Tibial artery (tissue), 4 donors: ENCODE results near the gene SREK1IP1.

Source experiments
- DNase-seq, 2 donors: peaks; one replicate each; pipeline ENCODE4 v3.0.0-alpha.2; 2019
- H3K27ac ChIP-seq, 2 donors: fragments of 200-600 bp; sonication (generic) in 1 of 2; 1 replicate in 1 of 2; 2 replicates in 1 of 2; pipeline ENCODE4 v1.5.1; 2018 to 2019; ENCODE audit warnings: mild to moderate bottlenecking in 1 of 2
- H3K27me3 ChIP-seq, 2 donors: fragments of 200-600 bp; sonication (generic) in 1 of 2; one replicate each; pipeline versions ENCODE4 v1.5.1 to v1.6.0; 2016 to 2019
- H3K36me3 ChIP-seq, 3 donors: fragments of 200-600 bp; sonication (generic) in 2 of 3; one replicate each; pipeline ENCODE4 v1.5.1; 2016 to 2019; ENCODE audit warnings: mild to moderate bottlenecking in 2 of 3
- H3K4me1 ChIP-seq, 4 donors: fragments of 200-600 bp; sonication (generic) in 2 of 4; 1 replicate in 3 of 4; 2 replicates in 1 of 4; pipeline ENCODE4 v1.5.1; 2016 to 2019
- H3K4me3 ChIP-seq, 2 donors: fragments of 200-600 bp; sonication (generic) in 1 of 2; 1 replicate in 1 of 2; 2 replicates in 1 of 2; pipeline ENCODE4 v1.5.1; 2018 to 2019; ENCODE audit warnings: mild to moderate bottlenecking in 2 of 2
- H3K9me3 ChIP-seq, 3 donors: fragments of 200-600 bp; sonication (generic) in 1 of 3; one replicate each; pipeline ENCODE4 v1.5.1; 2016 to 2019
- CTCF ChIP-seq, 2 experiments: fragments of 200-600 bp in 1 of 2; fragments of 450-650 bp in 1 of 2; IDR thresholded peaks; one replicate each; pipeline ENCODE4 v1.5.1; 2017 to 2019; ENCODE audit warnings: antibody characterized with exemption in 2 of 2, mild to moderate bottlenecking in 1 of 2, moderate library complexity in 1 of 2
- intact Hi-C: fragments of 100-400 bp; cut with DNase I; formaldehyde crosslinking; loops from one replicate; pipeline ENCODE4 v1.15.0; 2023; ENCODE audit warnings: low total_unique reads

SREK1IP1 gene

GRCh38 chr5:64775291-64775690 lies 6.8 kb upstream of the SREK1IP1 start:
- Histone ChIP-seq H3K4me1 (peaks cover 0 to 13% (median 4%) of the 10 kb centered on the region in 4 donors), H3K36me3 (peaks cover 0 to 10% (median 0%) of the 10 kb centered on the region in 3 donors), H3K9me3 (no peaks in the 10 kb centered on the region), H3K27me3 (no peaks in the 10 kb centered on the region), H3K27ac (no peak overlapping the region), H3K4me3 (no peak overlapping the region)
- TF ChIP-seq CTCF (IDR thresholded peaks at IDR 0.05), result no peak
- intact Hi-C loops, result no loop called here
- DNase-seq, result no peak

- DNase-seq, result no peak
- intact Hi-C loops, result no loop called here
- H3K4me1 ChIP-seq, result peaks cover 0 to 23% (median 14%) of the 10 kb centered on the region in 4 donors
- no peaks in the 10 kb centered on the region for H3K9me3 ChIP-seq
- no peak overlapping the region for H3K27ac ChIP-seq
- TF ChIP-seq CTCF (IDR thresholded peaks at IDR 0.05), result no peak
- H3K27me3 ChIP-seq, result no peaks in the 10 kb centered on the region
- peaks cover 0 to 10% (median 0%) of the 10 kb centered on the region in 3 donors for H3K36me3 ChIP-seq
- H3K4me3 ChIP-seq, result no peak overlapping the region
Measured at GRCh38 chr5:64773533-64773932, 5.0 kb upstream of the SREK1IP1 start.

- no peak for TF ChIP-seq CTCF (IDR thresholded peaks at IDR 0.05)
- Histone ChIP-seq H3K4me1 (peaks cover 0 to 34% (median 22%) of the 10 kb centered on the region in 4 donors), H3K27ac (no peak overlapping the region), H3K27me3 (no peaks in the 10 kb centered on the region), H3K36me3 (peaks cover 0 to 10% (median 0%) of the 10 kb centered on the region in 3 donors), H3K9me3 (no peaks in the 10 kb centered on the region), H3K4me3 (no peak overlapping the region)
- intact Hi-C loops, result no loop called here
- DNase-seq, result no peak
Measured at GRCh38 chr5:64771736-64772135, 3.2 kb upstream of the SREK1IP1 start.

- no peaks in the 10 kb centered on the region for H3K27me3 ChIP-seq
- TF ChIP-seq CTCF (IDR thresholded peaks at IDR 0.05), result no peak
- H3K36me3 ChIP-seq, result peaks cover 0 to 3% (median 0%) of the 10 kb centered on the region in 3 donors
- peaks cover 0 to 44% (median 32%) of the 10 kb centered on the region in 4 donors for H3K4me1 ChIP-seq
- intact Hi-C loops, result no loop called here
- H3K4me3 ChIP-seq, result peak overlapping the region; percentile 64 to 66
- H3K27ac ChIP-seq, result no peak overlapping the region
- H3K9me3 ChIP-seq, result no peaks in the 10 kb centered on the region
- DNase-seq, result no peak
Measured at GRCh38 chr5:64769855-64770254, 1.4 kb upstream of the SREK1IP1 start.

- Histone ChIP-seq H3K4me3 (peak overlapping the region; percentile 64 to 66), H3K9me3 (no peaks in the 10 kb centered on the region), H3K27ac (peak overlapping the region; percentile 88), H3K4me1 (peaks cover 0 to 44% (median 35%) of the 10 kb centered on the region in 4 donors), H3K27me3 (no peaks in the 10 kb centered on the region), H3K36me3 (peaks cover 0 to 15% (median 0%) of the 10 kb centered on the region in 3 donors)
- intact Hi-C loops, result no loop called here
- no peak for DNase-seq
- no peak for TF ChIP-seq CTCF (IDR thresholded peaks at IDR 0.05)
Measured at GRCh38 chr5:64767959-64768357, 533 bp downstream of the SREK1IP1 start.

GRCh38 chr5:64766941-64767340 lies 1.6 kb downstream of the SREK1IP1 start:
- H3K27me3 ChIP-seq, result no peaks in the 10 kb centered on the region
- intact Hi-C loops, result no loop called here
- peaks cover 0 to 19% (median 0%) of the 10 kb centered on the region in 3 donors for H3K36me3 ChIP-seq
- H3K4me3 ChIP-seq, result peak overlapping the region; percentile 64 to 66
- no peak overlapping the region for H3K27ac ChIP-seq
- no peaks in the 10 kb centered on the region for H3K9me3 ChIP-seq
- TF ChIP-seq CTCF (IDR thresholded peaks at IDR 0.05), result no peak
- DNase-seq, result no peak
- H3K4me1 ChIP-seq, result peaks cover 0 to 44% (median 35%) of the 10 kb centered on the region in 4 donors
